HepG2 (cell line): Measurements from ENCODE around the gene RANBP3. TPM values are rescaled to one million over a fixed set of nuclear protein-coding genes. Genes with fewer than 3 reads are reported as not detected.

ENCODE experiments used
- ATF1 ChIP-seq: IDR thresholded peaks from 2 replicates; pipeline ENCODE4 v1.6.1; 2016; ENCODE audit warnings: mild to moderate bottlenecking, control low read depth
- ELF1 ChIP-seq: sonication (generic); formaldehyde crosslinking; IDR thresholded peaks from 2 replicates; pipeline ENCODE4 v1.4.0; 2020; ENCODE audit warnings: missing genetic modification reagents
- FOXP1 ChIP-seq, 2 experiments: fragments of 450-650 bp in 1 of 2; IDR thresholded peaks; 2 replicates each; pipeline ENCODE4 v1.6.1; 2017 to 2018; ENCODE audit warnings: antibody characterized with exemption in 1 of 2
- HDAC2 ChIP-seq: sonication (generic); formaldehyde crosslinking; IDR thresholded peaks from 2 replicates; pipeline ENCODE4 v1.4.0; 2020; ENCODE audit warnings: missing genetic modification reagents
- IRF2 ChIP-seq: IDR thresholded peaks from 2 replicates; pipeline ENCODE4 v1.6.1; 2018; ENCODE audit warnings: missing genetic modification reagents, missing compliant biosample characterization
- MIER2 ChIP-seq: IDR thresholded peaks from 2 replicates; pipeline ENCODE4 v1.6.1; 2016; ENCODE audit warnings: missing biosample characterization, missing genetic modification reagents
- NR2F6 ChIP-seq, 2 experiments: IDR thresholded peaks; 2 replicates each; pipeline ENCODE4 v1.6.1; 2016; ENCODE audit warnings: antibody characterized with exemption in 1 of 2, mild to moderate bottlenecking in 1 of 2
- SAP130 ChIP-seq: IDR thresholded peaks from 2 replicates; pipeline ENCODE4 v1.6.1; 2016; ENCODE audit warnings: low read depth
- SOX13 ChIP-seq, 3 experiments: fragments of 450-650 bp in 1 of 3; sonication (generic) in 1 of 3; formaldehyde crosslinking in 1 of 3; IDR thresholded peaks in 2 of 3; conservative IDR thresholded peaks in 1 of 3; 2 replicates each; pipeline versions ENCODE4 v1.5.0 to v1.6.1; 2016 to 2020; ENCODE audit warnings: antibody characterized with exemption in 1 of 3, mild to moderate bottlenecking in 1 of 3, missing compliant biosample characterization in 1 of 3, missing genetic modification reagents in 1 of 3, moderate library complexity in 1 of 3
- ZNF263 ChIP-seq: sonication (generic); formaldehyde crosslinking; IDR thresholded peaks from 2 replicates; pipeline ENCODE4 v1.4.0; 2020; ENCODE audit warnings: missing genetic modification reagents
- ZNF678 ChIP-seq: sonication (generic); formaldehyde crosslinking; IDR thresholded peaks from 2 replicates; pipeline ENCODE4 v1.4.0; 2020; ENCODE audit warnings: mild to moderate bottlenecking, missing genetic modification reagents
- polyA plus RNA-seq, 8 experiments: library from polyadenylated mRNA; depleted of rRNA in 3 of 8; stranded (reverse) in 7 of 8; unstranded in 1 of 8; fragments of >200 nt; fragmentation: Illumina TruSeq in 4 of 8; extraction: Trizol in 4 of 8; gene quantifications; 2 replicates each; pipeline versions ENCODE4 v1.2.1 to v1.2.3, GENCODE V29; 2011 to 2016; ENCODE audit warnings: low read depth in 4 of 8, missing spikeins in 1 of 8, mixed read lengths in 1 of 8; ENCODE audit not compliant: insufficient read depth in 1 of 8
- total RNA-seq, 5 experiments: library from RNA; depleted of rRNA; stranded (reverse); fragments of >200 nt; fragmentation: Illumina TruSeq; extraction: Trizol; gene quantifications; 2 replicates each; pipeline ENCODE4 v1.2.3, GENCODE V29; 2016; ENCODE audit warnings: low read depth in 1 of 5
- TF ChIP-seq, protein P1 (sequence below), 2 experiments: sonication (generic) in 1 of 2; formaldehyde crosslinking in 1 of 2; IDR thresholded peaks; 2 replicates each; pipeline versions ENCODE4 v1.5.1 to v1.6.1; 2011 to 2020; ENCODE audit warnings: borderline replicate concordance in 1 of 2, low read depth in 1 of 2, low read length in 1 of 2, mild to moderate bottlenecking in 1 of 2, missing genetic modification reagents in 1 of 2, moderate library complexity in 1 of 2
- TF ChIP-seq, protein P2 (sequence below): IDR thresholded peaks from 2 replicates; pipeline ENCODE4 v1.6.1; 2016; ENCODE audit warnings: control low read depth
- TF ChIP-seq, protein P3 (sequence below): sonication (generic); formaldehyde crosslinking; IDR thresholded peaks from 2 replicates; pipeline ENCODE4 v1.4.0; 2020; ENCODE audit warnings: mild to moderate bottlenecking, missing genetic modification reagents
- TF ChIP-seq, protein P4 (sequence below): sonication (generic); formaldehyde crosslinking; IDR thresholded peaks from 2 replicates; pipeline ENCODE4 v1.5.1; 2020; ENCODE audit warnings: mild to moderate bottlenecking, moderate library complexity, missing genetic modification reagents
- TF ChIP-seq, protein P5 (sequence below): sonication (generic); formaldehyde crosslinking; IDR thresholded peaks from 2 replicates; pipeline ENCODE4 v1.8.0; 2022; ENCODE audit warnings: low read depth, missing genetic modification reagents
- TF ChIP-seq, protein P6 (sequence below): IDR thresholded peaks from 2 replicates; pipeline ENCODE4 v1.6.1; 2018; ENCODE audit warnings: missing genetic modification reagents, mild to moderate bottlenecking, missing compliant biosample characterization

RANBP3 gene
- total and polyA plus RNA-seq, 2 of the 13 experiments (the other 11 are each of a cell fraction or from before 2014, with no cell fraction given), result 39.5 to 149 TPM

DNA sequence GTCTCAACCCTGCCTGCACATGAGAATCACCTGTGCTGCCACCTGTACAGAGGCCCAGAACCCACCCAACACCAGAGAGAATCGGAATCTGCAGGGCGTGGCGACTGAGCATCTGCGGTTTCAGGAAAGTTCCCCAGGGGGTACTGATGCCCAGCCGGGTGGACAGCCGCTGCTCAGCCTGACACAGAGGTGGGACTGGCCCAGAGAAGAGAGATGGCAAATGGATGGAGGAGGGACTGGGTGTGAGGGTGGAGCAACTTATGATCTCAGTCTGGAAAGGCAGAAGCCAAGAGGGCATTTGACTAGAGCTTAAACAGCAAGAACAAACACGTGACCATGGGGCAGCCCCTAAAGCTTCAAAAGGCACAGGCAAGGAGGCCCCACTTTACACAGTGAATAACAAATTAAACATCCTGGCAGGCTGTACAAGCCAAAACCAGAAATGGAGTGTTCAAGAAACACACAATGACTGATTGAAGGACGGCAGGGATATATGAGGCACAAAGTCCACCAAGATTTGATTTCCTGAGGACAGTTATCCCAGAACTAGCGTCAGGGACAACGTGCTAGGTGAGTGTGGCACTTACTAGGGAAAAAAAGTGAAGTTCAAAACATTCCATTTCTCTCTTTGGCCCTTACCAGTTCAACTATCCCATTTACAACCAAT is 3.1 kb downstream of the RANBP3 start (continued):
- TF ChIP-seq, protein P1, sequence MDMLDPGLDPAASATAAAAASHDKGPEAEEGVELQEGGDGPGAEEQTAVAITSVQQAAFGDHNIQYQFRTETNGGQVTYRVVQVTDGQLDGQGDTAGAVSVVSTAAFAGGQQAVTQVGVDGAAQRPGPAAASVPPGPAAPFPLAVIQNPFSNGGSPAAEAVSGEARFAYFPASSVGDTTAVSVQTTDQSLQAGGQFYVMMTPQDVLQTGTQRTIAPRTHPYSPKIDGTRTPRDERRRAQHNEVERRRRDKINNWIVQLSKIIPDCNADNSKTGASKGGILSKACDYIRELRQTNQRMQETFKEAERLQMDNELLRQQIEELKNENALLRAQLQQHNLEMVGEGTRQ (IDR thresholded peaks at IDR 0.05; ENCODE audit: low read depth, low read length), result peak; percentile 65
- TF ChIP-seq, protein P1 (CRISPR knock-in tag; IDR thresholded peaks at IDR 0.05; ENCODE audit: borderline replicate concordance), result peak; percentile 82; the same call in 1 of the 2 replicates
- TF ChIP-seq, protein P2, sequence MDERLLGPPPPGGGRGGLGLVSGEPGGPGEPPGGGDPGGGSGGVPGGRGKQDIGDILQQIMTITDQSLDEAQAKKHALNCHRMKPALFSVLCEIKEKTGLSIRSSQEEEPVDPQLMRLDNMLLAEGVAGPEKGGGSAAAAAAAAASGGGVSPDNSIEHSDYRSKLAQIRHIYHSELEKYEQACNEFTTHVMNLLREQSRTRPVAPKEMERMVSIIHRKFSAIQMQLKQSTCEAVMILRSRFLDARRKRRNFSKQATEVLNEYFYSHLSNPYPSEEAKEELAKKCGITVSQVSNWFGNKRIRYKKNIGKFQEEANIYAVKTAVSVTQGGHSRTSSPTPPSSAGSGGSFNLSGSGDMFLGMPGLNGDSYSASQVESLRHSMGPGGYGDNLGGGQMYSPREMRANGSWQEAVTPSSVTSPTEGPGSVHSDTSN (CRISPR knock-in tag), result 0 out of 2 replicates have a peak, but pooled peaks have one; percentile 52
- TF ChIP-seq SOX13 (IDR thresholded peaks at IDR 0.05) (peak; percentile 68; the same call in 1 of the 2 replicates), SOX13 (CRISPR knock-in tag; conservative IDR thresholded peaks at IDR 0.05 in 1 of 2, IDR thresholded peaks at IDR 0.05 in 1 of 2) (peak in 1 of 2 experiments; percentile 78; a peak in 2 of 4 replicates), ATF1 (no peak), ZNF263 (CRISPR knock-in tag) (0 out of 2 replicates have a peak, but pooled peaks have one; percentile 9), IRF2 (peak; percentile 73; the same call in 1 of the 2 replicates), NR2F6 (IDR thresholded peaks at IDR 0.05) (no peak), NR2F6 (CRISPR knock-in tag; IDR thresholded peaks at IDR 0.05) (peak; percentile 67), FOXP1 (IDR thresholded peaks at IDR 0.05) (no peak), FOXP1 (CRISPR knock-in tag; IDR thresholded peaks at IDR 0.05) (peak; percentile 65), HDAC2 (CRISPR knock-in tag) (peak; percentile 87), ZNF678 (no peak), ELF1 (CRISPR knock-in tag) (peak; percentile 57; the same call in 1 of the 2 replicates), SAP130 (peak; percentile 94), MIER2 (CRISPR knock-in tag) (peak; percentile 33; the same call in 1 of the 2 replicates)
- TF ChIP-seq, protein P3, sequence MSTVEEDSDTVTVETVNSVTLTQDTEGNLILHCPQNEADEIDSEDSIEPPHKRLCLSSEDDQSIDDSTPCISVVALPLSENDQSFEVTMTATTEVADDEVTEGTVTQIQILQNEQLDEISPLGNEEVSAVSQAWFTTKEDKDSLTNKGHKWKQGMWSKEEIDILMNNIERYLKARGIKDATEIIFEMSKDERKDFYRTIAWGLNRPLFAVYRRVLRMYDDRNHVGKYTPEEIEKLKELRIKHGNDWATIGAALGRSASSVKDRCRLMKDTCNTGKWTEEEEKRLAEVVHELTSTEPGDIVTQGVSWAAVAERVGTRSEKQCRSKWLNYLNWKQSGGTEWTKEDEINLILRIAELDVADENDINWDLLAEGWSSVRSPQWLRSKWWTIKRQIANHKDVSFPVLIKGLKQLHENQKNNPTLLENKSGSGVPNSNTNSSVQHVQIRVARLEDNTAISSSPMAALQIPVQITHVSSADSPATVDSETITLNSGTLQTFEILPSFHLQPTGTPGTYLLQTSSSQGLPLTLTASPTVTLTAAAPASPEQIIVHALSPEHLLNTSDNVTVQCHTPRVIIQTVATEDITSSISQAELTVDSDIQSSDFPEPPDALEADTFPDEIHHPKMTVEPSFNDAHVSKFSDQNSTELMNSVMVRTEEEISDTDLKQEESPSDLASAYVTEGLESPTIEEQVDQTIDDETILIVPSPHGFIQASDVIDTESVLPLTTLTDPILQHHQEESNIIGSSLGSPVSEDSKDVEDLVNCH (CRISPR knock-in tag), result no peak
- TF ChIP-seq, protein P4, sequence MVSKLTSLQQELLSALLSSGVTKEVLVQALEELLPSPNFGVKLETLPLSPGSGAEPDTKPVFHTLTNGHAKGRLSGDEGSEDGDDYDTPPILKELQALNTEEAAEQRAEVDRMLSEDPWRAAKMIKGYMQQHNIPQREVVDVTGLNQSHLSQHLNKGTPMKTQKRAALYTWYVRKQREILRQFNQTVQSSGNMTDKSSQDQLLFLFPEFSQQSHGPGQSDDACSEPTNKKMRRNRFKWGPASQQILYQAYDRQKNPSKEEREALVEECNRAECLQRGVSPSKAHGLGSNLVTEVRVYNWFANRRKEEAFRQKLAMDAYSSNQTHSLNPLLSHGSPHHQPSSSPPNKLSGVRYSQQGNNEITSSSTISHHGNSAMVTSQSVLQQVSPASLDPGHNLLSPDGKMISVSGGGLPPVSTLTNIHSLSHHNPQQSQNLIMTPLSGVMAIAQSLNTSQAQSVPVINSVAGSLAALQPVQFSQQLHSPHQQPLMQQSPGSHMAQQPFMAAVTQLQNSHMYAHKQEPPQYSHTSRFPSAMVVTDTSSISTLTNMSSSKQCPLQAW (CRISPR knock-in tag), result peak; percentile 80
- TF ChIP-seq, protein P5, sequence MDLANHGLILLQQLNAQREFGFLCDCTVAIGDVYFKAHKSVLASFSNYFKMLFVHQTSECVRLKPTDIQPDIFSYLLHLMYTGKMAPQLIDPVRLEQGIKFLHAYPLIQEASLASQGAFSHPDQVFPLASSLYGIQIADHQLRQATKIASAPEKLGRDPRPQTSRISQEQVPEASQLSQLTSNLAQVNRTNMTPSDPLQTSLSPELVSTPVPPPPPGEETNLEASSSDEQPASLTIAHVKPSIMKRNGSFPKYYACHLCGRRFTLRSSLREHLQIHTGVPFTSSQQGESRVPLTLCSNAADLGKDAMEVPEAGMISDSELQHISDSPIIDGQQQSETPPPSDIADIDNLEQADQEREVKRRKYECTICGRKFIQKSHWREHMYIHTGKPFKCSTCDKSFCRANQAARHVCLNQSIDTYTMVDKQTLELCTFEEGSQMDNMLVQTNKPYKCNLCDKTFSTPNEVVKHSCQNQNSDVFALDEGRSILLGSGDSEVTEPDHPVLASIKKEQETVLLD, result no peak
- TF ChIP-seq, protein P6, sequence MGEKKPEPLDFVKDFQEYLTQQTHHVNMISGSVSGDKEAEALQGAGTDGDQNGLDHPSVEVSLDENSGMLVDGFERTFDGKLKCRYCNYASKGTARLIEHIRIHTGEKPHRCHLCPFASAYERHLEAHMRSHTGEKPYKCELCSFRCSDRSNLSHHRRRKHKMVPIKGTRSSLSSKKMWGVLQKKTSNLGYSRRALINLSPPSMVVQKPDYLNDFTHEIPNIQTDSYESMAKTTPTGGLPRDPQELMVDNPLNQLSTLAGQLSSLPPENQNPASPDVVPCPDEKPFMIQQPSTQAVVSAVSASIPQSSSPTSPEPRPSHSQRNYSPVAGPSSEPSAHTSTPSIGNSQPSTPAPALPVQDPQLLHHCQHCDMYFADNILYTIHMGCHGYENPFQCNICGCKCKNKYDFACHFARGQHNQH (CRISPR knock-in tag), result peak; percentile 82
